Activated CD8-positive, alpha-beta T cell treated with anti-CD3 and anti-CD28 coated beads, Interleukin-2, amount 10 ng/mL, durations not matched to agents 7 days and 5 days (primary cell): ENCODE data around the gene PPP2R2C. TPM values are rescaled to one million over a fixed set of nuclear protein-coding genes. Genes with fewer than 3 reads are reported as not detected.

Experiments
- ATAC-seq: fragments of 150-1000 bp; cut with Tn5 transposase; one replicate; pipeline ENCODE4 v1.10.0; 2021; ENCODE audit warnings: moderate library complexity
- CTCF ChIA-PET: fragments of 350-600 bp; sonication (Branson Sonifier 250); formaldehyde crosslinking; loops from one replicate; lab custom pipeline; 2021; ENCODE audit warnings: antibody characterized with exemption; lab: Charles Lee
- POLR2A ChIA-PET: fragments of 350-600 bp; sonication (Branson Sonifier 250); formaldehyde crosslinking; loops from one replicate; lab custom pipeline; 2021; ENCODE audit warnings: antibody characterized with exemption; lab: Charles Lee
- DNase-seq: peaks from one replicate; pipeline ENCODE4 v3.0.0-alpha.2; 2020
- H3K27ac Mint-ChIP-seq: one replicate; pipeline ENCODE4 v1.8.0; 2021; ENCODE audit warnings: mild to moderate bottlenecking, mixed read lengths
- H3K27me3 Mint-ChIP-seq: one replicate; pipeline ENCODE4 v1.8.0; 2021; ENCODE audit warnings: low read depth, mixed read lengths
- H3K36me3 Mint-ChIP-seq: one replicate; pipeline ENCODE4 v1.8.0; 2021; ENCODE audit warnings: low read depth, mixed read lengths
- H3K4me1 Mint-ChIP-seq: one replicate; pipeline ENCODE4 v1.8.0; 2021; ENCODE audit warnings: low read depth, mixed read lengths
- H3K4me3 Mint-ChIP-seq: one replicate; pipeline ENCODE4 v1.8.0; 2021; ENCODE audit warnings: mild to moderate bottlenecking, mixed read lengths
- H3K9me3 Mint-ChIP-seq: one replicate; pipeline ENCODE4 v1.8.0; 2022; ENCODE audit warnings: mixed read lengths; ENCODE audit not compliant: insufficient read depth
- total RNA-seq, 2 experiments: library from RNA; stranded (reverse); gene quantifications; one replicate each; pipeline ENCODE4 v1.2.3, GENCODE V29; 2021

Gene PPP2R2C
- total RNA-seq, 2 experiments from 2014 or later: not detected

GRCh38 chr4:6278801-6279197 is 193.6 kb downstream of the PPP2R2C start:
- ATAC-seq: peak; percentile 63
- Mint-ChIP-seq H3K27me3 (peaks cover 12% of the 10 kb centered on the region), H3K27ac (no peak overlapping the region), H3K4me3 (no peak overlapping the region), H3K36me3 (no peaks in the 10 kb centered on the region), H3K4me1 (peaks cover 13% of the 10 kb centered on the region), H3K9me3 (no peaks in the 10 kb centered on the region)
- POLR2A ChIA-PET: no interaction called here
- peak; percentile 49 for DNase-seq
- CTCF ChIA-PET: interaction anchor here (0.7 to 1.9 kb wide), 3 partner anchors 28 to 144 kb away, joined by 3 to 10 read pairs (median 5); no protein-coding TSS in a partner anchor

DNA sequence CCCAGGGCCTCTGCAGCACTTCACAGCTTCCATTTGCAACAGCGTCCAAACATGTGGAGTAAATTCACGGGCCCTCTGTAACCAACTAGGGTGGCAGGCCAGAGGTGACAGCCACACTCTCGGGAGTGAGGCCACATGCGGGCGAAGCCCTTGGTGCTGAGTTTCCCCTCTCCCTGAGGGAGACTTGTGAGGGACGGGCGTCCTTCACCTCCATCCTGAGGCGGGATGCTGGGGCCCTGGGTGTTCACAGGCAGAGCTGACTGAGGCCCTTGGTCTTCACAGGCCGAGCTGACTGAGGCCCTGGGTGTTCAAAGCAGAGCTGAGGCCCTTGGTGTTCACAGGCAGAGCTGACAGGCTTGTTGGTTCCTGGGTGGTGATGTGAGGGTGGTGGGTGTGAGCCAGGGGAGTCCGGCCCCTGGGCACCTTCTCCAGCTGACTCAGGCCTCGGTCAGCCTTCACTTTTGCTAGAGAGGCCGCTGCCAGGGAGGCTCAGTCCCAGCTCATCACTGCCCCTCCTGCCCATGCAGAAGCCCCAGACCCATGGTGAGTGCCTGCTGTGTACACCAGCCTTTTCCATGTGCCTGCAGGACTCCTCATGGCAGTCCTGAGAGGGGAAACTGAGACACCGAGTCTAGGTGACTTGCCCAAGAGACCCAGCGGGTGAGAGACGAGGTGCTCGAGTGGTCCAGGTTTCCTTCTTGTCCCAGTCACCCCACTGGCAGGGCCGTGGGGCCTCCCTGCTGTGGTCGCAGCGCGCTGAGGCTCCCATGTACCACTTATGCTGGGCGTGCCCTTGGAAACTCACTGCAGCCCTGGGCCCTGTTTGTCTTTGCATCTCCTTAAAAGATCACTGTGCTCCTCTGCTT is 194.2 kb downstream of the PPP2R2C start:
- ChIA-PET POLR2A (no interaction called here), CTCF (interaction anchor here (1.0 to 1.9 kb wide), 2 partner anchors 27 to 144 kb away, joined by 5 to 10 read pairs; no protein-coding TSS in a partner anchor)
- peaks cover 13% of the 10 kb centered on the region for H3K4me1 Mint-ChIP-seq
- H3K27me3 Mint-ChIP-seq: peaks cover 15% of the 10 kb centered on the region
- no peaks in the 10 kb centered on the region for H3K36me3 Mint-ChIP-seq
- ATAC-seq (no peak), DNase-seq (no peak)
- H3K27ac Mint-ChIP-seq: no peak overlapping the region
- H3K4me3 Mint-ChIP-seq: no peak overlapping the region
- H3K9me3 Mint-ChIP-seq: no peaks in the 10 kb centered on the region

DNA sequence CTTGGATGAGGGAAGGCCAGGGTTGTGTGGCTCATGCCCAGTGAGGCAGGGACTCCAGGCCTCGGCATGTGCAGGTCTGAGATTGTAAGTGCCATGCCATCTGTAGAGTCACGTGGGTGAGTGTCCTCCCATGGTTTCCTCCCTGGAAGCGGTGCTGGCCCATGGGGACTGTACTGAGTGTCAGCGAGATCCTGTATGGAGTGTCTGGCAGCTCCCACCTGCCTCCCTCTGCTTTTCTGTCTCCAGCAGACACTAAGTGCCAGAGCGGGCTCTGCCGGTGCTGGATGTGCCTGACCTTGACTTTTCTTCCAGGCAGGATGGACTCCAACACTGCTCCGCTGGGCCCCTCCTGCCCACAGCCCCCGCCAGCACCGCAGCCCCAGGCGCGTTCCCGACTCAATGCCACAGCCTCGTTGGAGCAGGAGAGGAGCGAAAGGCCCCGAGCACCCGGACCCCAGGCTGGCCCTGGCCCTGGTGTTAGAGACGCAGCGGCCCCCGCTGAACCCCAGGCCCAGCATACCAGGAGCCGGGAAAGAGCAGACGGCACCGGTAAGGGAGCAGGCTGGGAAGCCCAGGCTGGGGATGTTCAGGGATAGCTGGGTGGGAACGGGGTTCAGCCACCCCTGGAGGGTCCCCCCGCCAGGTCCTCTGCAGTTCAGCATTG is 195.1 kb downstream of the PPP2R2C start:
- ATAC-seq (no peak), DNase-seq (no peak)
- H3K27me3 Mint-ChIP-seq: peaks cover 15% of the 10 kb centered on the region
- H3K36me3 Mint-ChIP-seq: no peaks in the 10 kb centered on the region
- CTCF ChIA-PET: no interaction called here
- no peak overlapping the region for H3K4me3 Mint-ChIP-seq
- H3K27ac Mint-ChIP-seq: no peak overlapping the region
- peaks cover 13% of the 10 kb centered on the region for H3K4me1 Mint-ChIP-seq
- POLR2A ChIA-PET: no interaction called here
- no peaks in the 10 kb centered on the region for H3K9me3 Mint-ChIP-seq

DNA sequence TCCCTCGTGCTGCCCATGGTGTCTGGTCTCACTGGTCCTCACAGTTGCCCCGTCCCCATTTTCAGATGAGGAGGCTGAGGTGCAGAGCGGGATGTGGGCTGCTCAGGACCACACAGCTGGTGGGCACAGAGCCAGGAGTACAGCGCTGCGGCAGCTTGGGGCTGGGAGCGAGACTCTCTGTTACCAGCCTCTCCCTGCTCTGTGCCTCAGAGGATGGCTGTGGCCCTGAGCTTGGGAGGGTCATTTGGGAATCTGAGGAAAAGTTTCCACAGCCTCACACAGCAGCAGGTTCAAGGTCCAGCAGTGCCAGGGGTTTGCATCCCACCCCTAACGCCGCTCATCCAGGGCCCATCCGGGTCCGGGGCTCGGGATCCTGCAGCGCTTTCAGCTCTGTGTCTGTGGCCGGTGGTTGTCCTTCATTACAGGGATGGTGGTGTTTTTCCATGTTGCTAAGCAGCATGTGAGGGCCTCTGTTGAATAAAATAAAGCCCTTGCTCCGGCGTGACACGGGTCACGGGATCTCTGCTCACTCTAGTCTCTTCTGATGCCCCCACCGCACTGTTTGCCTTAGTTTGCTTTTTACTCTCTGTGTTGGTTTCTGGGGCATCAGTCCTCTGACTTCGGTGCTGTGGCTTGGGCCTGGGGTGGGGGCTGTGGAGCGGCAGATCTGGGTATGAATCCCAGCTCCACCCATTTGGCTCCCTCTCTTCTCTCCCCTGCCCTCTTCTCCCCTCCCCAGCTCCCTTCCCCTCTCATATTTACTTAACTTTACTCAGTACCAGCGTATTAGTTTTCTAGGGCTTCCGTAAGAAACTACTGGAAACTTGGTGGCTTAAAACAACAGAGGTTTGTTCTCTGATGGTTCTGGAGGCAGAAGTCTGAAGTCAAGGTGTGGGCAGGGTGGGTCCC is 196.3 kb downstream of the PPP2R2C start:
- no peaks in the 10 kb centered on the region for H3K9me3 Mint-ChIP-seq
- H3K27me3 Mint-ChIP-seq: peaks cover 18% of the 10 kb centered on the region
- H3K36me3 Mint-ChIP-seq: no peaks in the 10 kb centered on the region
- DNase-seq: no peak
- ChIA-PET CTCF (interaction anchor here (0.9 to 1.3 kb wide), 2 partner anchors 12 to 50 kb away, joined by 3 read pairs; no protein-coding TSS in a partner anchor), POLR2A (no interaction called here)
- no peak overlapping the region for H3K4me3 Mint-ChIP-seq
- H3K27ac Mint-ChIP-seq: no peak overlapping the region
- H3K4me1 Mint-ChIP-seq: peaks cover 15% of the 10 kb centered on the region
- ATAC-seq: no peak

DNA sequence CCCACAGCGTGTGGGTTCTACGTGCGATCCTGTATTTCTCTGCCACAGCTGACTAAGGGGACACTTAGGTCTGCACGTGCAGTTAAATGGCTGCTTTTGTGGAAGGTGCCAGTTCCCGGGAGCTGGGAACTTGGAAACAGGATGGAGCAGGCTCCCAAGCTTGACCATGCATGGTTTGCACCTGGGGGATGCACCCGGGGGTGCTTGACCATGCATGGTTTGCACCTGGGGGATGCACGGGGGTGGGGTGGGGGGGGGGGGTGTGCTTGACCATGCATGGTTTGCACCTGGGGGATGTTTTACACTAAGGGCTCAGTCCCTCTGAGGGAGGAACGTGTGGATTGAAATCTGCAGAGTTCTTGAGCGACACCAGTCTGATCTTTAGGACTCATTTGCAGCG is 197.1 kb downstream of the PPP2R2C start:
- ChIA-PET POLR2A (no interaction called here), CTCF (no interaction called here)
- H3K27ac Mint-ChIP-seq: no peak overlapping the region
- no peaks in the 10 kb centered on the region for H3K9me3 Mint-ChIP-seq
- no peak overlapping the region for H3K4me3 Mint-ChIP-seq
- no peak for ATAC-seq
- no peak for DNase-seq
- H3K27me3 Mint-ChIP-seq: peaks cover 26% of the 10 kb centered on the region
- no peaks in the 10 kb centered on the region for H3K36me3 Mint-ChIP-seq
- peaks cover 23% of the 10 kb centered on the region for H3K4me1 Mint-ChIP-seq

GRCh38 chr4:6273661-6273990 is 198.8 kb downstream of the PPP2R2C start:
- peaks cover 20% of the 10 kb centered on the region for H3K4me1 Mint-ChIP-seq
- no peaks in the 10 kb centered on the region for H3K9me3 Mint-ChIP-seq
- ChIA-PET POLR2A (no interaction called here), CTCF (interaction anchor here (0.6 to 1.2 kb wide), 3 partner anchors 9 to 57 kb away, joined by 3 to 4 read pairs (median 4); no protein-coding TSS in a partner anchor)
- H3K4me3 Mint-ChIP-seq: no peak overlapping the region
- no peaks in the 10 kb centered on the region for H3K36me3 Mint-ChIP-seq
- H3K27me3 Mint-ChIP-seq: peaks cover 32% of the 10 kb centered on the region
- DNase-seq: no peak
- H3K27ac Mint-ChIP-seq: no peak overlapping the region
- no peak for ATAC-seq

GRCh38 chr4:6272863-6273660 is 199.4 kb downstream of the PPP2R2C start:
- POLR2A ChIA-PET: no interaction called here

GRCh38 chr4:6271701-6272465 is 200.5 kb downstream of the PPP2R2C start:
- Mint-ChIP-seq H3K36me3 (no peaks in the 10 kb centered on the region), H3K27me3 (peaks cover 45% of the 10 kb centered on the region), H3K27ac (no peak overlapping the region), H3K4me1 (peaks cover 21% of the 10 kb centered on the region), H3K4me3 (no peak overlapping the region), H3K9me3 (no peaks in the 10 kb centered on the region)
- ChIA-PET POLR2A (no interaction called here), CTCF (interaction anchor here (1.3 kb wide), 1 partner anchor 21 kb away, joined by 4 read pairs; no protein-coding TSS in a partner anchor)
- DNase-seq (no peak), ATAC-seq (no peak)

More at GRCh38 chr4:6272863-6273660, 199.4 kb downstream of the PPP2R2C start:
- no peak overlapping the region for H3K4me3 Mint-ChIP-seq
- peaks cover 34% of the 10 kb centered on the region for H3K27me3 Mint-ChIP-seq
- no peak overlapping the region for H3K27ac Mint-ChIP-seq
- DNase-seq (no peak), ATAC-seq (no peak)
- no peaks in the 10 kb centered on the region for H3K9me3 Mint-ChIP-seq
- peaks cover 17% of the 10 kb centered on the region for H3K4me1 Mint-ChIP-seq
- H3K36me3 Mint-ChIP-seq: no peaks in the 10 kb centered on the region
- CTCF ChIA-PET: interaction anchor here (1.0 to 1.2 kb wide), 2 partner anchors 9 to 58 kb away, joined by 3 to 4 read pairs; no protein-coding TSS in a partner anchor

DNA sequence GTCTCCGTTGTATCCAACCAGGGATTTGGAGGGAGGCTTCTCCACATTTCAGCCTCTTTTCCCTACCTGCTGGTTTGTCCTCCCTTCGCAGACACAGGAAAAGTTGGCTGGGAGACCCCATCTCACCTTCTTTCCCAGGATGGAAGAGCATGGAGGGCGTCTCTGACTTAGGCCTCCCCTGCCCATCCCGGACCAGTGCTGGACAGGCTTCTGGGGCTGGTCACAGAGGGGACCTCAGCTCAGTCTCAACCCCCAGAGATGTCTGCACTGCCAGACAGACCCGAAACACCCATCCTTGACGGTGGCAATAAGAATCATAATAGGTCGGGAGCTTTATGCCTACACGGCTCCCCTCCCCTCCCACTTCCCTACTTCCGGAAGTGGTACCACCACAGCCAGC is 201.2 kb downstream of the PPP2R2C start:
- H3K4me1 Mint-ChIP-seq: peaks cover 21% of the 10 kb centered on the region
- no peak for ATAC-seq
- no peaks in the 10 kb centered on the region for H3K36me3 Mint-ChIP-seq
- H3K27ac Mint-ChIP-seq: no peak overlapping the region
- H3K9me3 Mint-ChIP-seq: no peaks in the 10 kb centered on the region
- peaks cover 49% of the 10 kb centered on the region for H3K27me3 Mint-ChIP-seq
- no peak for DNase-seq
- H3K4me3 Mint-ChIP-seq: no peak overlapping the region
- CTCF ChIA-PET: interaction anchor here (1.3 to 3.5 kb wide), 3 partner anchors 20 to 60 kb away, joined by 4 to 18 read pairs (median 7); no protein-coding TSS in a partner anchor
- POLR2A ChIA-PET: interaction anchor here (0.5 kb wide), 1 partner anchor 1718 kb away, joined by 3 read pairs; no protein-coding TSS in a partner anchor

DNA sequence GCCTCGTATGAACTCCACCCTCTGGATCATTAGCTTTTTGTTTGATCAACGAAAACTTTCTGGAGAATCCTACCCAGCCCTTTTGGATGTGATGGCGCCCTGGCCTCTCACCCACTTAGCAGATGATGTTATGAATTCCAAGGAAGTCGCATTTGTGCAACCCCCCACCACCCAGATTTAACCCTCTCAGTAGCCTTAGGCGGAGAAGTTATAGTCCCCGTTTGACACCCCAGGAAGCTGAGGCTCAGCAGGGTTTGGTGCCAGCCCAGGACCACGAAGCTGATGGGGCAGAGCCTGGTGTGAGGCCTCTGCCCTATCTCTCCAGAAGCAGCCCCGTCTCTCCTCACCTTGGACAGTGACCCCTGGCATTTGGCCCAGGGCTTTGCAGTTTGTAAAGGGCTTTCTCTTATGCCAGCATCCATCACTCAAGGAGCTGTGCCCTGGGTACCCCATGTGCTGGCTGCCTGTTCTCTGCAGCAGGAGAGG is 201.7 kb downstream of the PPP2R2C start:
- no peak for ATAC-seq
- H3K36me3 Mint-ChIP-seq: no peaks in the 10 kb centered on the region
- POLR2A ChIA-PET: interaction anchor here (0.5 kb wide), 1 partner anchor 1717 kb away, joined by 3 read pairs; no protein-coding TSS in a partner anchor

More for the DNA sequence above, 201.7 kb downstream of the PPP2R2C start:
- DNase-seq: no peak
- H3K4me1 Mint-ChIP-seq: peaks cover 21% of the 10 kb centered on the region
- H3K27ac Mint-ChIP-seq: no peak overlapping the region
- H3K9me3 Mint-ChIP-seq: no peaks in the 10 kb centered on the region
- H3K27me3 Mint-ChIP-seq: peaks cover 49% of the 10 kb centered on the region
- H3K4me3 Mint-ChIP-seq: peak overlapping the region; percentile 63
- CTCF ChIA-PET: interaction anchor here (1.3 to 4.2 kb wide), 4 partner anchors 20 to 61 kb away, joined by 4 to 32 read pairs (median 12); no protein-coding TSS in a partner anchor
